A204.1 (cell line): ENCODE results near the gene RAB11FIP4.
"Not testable (repeated sequence)": the region's sequence is repeated elsewhere in the genome, so short reads cannot be mapped to it uniquely, and the experiment has no call there.

Source experiments
- FAIRE-seq: peaks from 2 replicates; lab custom pipeline; 2012; peaks lifted over from hg19 to GRCh38; lab: Jason Lieb, UNC

The RAB11FIP4 gene

DNA sequence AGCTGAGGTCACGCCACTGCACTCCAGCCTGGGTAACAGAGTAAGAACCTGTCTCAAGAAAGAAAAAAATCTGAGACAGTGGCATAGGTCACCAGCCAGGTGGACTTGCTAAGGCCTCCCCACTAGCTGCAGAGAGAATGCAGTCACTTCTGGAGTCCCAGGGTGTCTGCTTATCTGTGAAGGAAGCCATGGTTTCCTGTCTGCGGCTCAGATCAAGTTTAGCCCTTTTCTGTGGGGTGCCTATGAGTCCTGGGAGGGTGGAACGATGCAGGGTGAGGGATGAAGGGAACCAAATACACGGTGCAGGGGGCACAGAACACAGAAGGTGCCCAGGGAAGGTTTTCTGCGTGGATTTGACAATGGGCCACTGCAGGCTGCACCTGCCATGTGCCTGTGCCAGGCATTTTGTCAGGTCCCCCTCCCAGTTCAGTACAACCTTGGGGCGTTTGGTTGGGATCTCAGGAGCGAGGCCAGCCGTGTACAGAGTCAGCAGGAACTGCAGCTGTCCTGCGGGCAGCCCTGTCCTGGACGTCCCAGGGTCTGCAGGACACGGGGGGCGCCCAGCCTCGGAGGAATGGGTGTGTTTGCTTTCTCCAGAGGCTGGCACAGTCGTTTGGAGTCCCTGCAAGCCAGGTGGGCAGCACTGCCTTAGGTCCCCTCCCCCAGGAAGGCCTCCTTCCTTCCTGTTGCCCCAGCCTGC is 41.8 kb downstream of the RAB11FIP4 start:
- FAIRE-seq = no peak

DNA sequence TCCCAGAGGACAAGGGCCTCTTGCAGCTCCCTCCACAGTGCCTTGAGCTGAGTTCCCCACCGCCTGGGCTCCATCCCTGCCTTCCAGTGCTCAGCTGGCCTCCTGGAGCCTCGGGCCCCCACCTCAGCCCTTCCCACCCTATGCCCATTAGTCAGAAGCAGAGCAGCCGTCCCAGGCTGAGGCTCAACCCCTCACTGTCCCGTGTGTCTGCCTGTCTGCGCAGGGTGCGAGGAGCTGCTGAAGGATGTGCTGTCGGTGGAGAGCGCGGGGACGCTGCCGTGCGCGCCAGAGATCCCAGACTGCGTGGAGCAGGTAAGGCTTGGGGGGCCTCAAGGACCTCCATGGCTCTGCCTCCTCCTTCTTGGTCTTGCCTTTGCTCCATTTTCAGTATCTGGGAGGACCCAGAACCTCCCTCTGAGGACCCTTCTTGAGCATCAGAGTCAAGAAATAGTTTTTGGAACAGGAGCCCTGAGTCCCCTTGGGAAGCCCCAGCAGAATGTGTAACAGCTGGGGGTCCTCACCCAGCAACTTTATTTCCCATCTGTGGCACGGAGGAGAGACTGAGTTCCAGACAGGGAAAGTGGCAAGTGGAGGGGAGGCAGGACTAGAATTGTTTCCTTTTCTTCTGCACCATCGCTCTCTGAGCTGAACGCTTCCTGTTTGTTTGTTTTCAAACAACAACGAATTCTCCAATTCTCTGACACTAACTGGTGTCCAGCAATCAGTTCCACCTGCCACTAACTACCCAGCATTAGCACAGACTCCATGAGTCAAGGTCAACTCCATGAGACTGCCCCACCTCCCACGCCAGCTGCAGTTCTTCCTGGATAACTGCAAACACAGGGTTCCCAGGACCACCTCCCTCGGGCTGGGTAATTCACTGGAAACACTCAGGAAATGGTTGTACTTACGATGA is 42.6 kb downstream of the RAB11FIP4 start:
- FAIRE-seq = no peak

DNA sequence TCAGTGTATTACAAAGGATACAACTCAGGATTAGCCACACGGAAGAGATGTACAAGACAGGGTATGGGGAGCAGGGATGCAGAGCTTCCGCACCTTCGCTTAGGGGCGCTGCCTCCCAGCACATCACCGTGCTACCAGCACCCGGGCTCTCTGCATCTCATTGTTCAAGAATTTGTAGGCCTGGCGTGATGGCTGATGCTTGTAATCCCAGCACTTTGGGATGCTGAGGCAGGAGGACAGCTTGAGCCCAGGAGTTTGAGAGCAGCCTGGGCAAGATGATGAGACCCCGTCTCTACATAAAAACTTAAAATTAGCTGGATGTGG is 43.2 kb downstream of the RAB11FIP4 start:
- no peak for FAIRE-seq

DNA sequence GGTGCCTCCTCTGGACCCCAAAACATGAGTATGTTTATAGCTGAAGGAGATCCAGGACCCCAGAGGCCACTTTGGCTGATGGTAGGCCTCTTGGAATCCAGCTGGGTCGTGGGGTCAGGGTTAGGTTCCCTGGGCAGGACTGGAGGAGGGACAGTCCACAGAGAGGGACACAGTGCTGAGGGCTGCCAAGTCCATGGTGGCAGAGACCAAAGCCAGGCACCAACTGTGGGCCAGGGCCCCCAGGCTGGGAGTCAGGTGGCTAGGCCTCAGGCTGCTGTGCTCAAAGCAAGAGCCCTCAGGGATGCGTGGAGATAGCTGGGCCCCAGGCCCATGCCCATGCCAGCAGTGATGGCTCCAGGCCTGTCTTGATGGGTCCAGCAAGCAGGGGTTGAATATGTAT is 44.1 kb downstream of the RAB11FIP4 start:
- FAIRE-seq = no peak

DNA sequence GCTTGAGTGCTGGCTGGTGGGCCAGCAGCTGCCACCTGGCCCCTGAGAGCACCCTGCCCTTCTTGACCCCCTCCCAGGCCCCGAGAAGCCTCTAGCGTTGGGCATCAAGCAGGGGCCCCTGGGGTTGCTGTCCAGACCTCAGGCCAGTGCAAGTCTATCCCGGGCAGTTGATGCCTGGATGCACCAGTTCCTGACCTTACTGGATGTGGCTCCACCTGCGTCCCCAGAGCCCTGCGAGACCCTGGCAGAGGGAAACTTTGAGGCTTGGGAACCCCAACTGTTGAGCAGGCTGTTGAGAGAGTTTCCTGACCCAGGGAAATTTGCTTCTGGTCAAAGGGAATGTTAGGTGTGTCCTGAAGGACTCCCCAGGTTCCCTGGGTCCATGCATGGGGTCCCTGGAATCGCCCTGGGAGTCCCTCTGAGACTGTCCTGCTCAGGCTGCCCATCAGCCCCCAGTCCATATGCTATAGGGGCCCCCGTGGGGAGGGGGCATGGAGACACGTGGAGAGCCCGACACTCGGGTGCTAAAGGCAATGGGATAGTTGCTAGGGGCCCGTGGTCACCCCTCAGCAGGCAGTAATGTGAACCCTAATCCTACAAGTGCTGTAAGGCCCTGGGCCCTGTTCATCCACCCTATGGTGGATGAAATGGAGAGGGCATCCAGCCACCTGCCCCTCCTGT is 46.4 kb downstream of the RAB11FIP4 start:
- FAIRE-seq = no peak

DNA sequence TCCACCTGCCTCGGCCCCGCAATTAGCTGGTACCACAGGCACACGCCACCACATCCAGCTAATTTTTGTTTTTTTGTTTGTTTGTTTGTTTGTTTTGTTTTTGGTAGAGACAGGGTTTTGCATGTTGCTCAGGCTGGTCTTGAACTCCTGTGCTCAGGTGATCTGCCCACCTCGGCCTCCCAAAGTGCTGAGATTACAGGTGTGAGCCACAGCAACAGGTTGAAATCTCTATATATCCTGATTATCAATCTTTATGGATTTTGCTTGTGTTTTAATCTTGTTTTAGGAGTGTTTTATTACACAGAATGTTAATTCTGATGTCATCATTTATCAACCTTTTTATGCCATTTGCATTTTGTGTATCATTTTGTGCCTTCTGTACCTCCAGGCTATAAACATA is 48.2 kb downstream of the RAB11FIP4 start:
- FAIRE-seq = no peak

DNA sequence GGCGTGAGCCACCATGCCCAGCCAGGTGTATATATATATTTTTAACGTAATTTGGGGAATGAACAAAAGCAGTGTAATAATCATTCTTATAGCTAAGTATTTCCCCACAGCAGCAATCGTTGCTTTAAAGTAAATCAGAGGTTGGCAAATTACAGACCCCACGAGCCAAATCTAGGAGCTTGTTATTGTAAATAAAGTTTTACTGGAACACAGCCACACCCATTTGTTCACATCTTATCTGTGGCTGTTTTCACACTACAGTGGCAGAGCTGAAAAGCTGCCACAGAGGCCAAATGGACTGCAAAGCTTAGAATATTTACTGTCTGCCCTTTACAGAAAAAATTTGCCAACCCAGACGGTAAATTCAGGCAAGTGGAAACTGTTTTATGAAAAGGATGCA is 50.8 kb downstream of the RAB11FIP4 start:
- no peak for FAIRE-seq

DNA sequence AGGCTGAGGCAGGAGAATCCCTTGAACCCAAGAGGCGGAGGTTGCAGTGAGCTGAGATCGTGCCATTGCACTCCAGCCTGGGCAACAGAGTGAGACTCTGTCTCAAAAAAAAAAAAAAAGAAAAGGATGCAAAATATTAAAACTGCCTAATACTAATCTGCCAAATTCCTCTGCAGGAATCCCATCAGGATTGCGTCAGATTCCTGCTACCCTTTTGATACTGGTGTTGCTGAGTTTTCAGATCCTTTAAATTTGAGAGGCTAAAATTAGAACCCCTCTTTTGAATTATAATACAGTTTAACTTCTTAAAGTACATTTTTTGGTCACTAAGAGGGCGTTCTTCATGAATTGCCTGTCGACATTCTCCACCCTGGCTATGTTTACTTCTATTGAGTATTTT is 51.4 kb downstream of the RAB11FIP4 start:
- not testable (repeated sequence) for FAIRE-seq

DNA sequence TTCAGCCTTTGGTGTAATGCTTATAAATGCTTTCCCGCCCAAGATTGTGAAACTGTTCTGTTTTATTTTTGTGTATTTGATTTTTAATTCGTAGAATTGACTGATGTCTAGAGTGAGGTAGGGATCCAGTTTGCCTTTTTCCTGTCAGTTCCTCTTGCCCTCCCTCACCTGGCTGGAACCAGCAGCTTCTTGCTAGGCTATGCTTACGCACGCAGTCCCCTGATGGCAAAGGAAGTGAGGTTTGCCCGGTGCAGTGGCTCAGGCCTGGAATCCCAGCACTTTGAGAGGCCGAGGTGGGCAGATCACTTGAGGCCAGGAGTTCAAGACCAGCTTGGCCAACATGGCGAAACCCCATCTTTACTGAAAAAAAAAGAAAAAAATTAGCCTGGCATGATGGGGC is 51.9 kb downstream of the RAB11FIP4 start:
- FAIRE-seq = no peak

DNA sequence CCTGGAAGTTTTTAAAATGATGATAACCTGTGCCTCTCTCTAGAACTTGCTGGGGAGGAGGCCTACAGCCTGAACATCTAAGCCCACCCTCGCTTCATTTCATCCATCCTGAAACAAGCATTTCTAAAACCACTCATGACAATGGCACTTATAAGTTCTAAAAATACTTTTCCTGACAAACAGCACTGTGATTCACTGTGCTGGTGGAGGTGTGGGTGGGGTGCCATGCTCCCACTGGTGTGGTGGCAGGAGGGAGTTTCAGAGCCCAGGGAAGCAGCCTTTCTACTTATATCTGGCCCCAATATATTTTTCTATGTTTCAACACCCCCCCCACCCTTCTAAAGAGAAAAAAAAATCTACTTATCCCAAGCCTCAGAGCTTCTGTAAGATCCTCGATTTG is 52.6 kb downstream of the RAB11FIP4 start:
- FAIRE-seq = no peak

DNA sequence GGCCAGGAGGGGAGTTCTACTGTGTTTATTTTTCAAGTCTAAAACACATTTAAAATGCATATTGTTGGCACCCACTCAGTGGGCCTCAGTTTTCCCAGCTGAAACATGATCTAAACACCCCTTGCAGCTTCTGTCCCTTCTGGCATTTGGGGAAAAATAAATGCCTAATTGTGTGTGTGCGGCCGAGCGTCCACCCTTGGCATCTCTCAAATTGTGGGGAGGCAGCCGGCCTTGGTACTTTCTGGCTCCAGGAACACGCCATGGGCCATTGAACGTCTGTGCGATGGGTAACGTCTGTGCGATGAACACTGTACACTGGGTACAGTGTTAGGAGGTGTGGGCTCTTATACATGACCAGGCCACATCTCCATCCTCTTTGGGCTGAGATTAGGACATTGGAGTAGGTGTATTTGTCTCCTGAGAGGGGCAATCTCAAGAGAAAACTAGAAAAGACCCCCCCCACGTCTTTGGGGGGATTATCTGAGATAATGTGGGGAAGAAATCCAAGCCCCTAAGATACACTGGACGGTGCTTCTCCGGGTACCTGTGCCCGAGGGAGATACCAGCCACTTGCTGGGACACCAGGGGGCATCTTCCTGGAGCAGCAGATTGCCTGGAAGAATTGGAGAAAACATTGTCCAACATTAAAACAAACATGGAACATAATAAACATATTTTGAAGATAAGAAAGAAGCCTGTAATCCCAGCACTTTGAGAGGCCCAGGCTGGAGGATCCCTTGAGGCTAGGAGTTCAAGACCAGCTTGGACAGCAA is 54.9 kb downstream of the RAB11FIP4 start:
- no peak for FAIRE-seq

DNA sequence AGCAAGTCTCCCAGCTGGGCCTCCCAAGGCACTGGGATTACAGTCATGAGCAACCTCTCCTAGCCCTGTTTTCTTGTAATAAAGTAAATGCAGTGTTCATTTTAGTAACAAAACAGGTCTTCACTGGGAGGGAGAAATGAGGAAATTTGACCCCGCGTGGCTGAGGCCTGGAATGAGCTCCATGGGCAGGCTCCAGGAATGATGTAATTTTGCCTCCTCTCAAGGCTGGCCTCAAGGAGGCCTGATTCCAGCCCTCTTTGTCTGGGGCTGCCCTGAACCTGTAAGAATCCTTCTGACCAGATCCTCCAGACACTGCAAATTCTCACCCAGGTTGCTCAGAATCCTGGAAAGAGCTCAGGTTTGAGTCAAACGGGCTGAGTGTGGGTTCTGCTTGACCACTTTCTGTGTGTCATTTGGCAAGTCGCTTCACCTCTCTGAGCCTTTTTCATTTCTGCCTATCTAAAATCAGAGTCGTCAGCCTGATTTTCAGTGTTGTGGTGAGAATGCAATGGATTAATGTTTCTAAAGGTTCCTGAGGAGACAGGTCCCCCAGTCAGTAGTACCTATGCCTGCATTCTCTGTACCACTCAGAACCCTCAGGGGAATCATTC is 57.1 kb downstream of the RAB11FIP4 start:
- FAIRE-seq = no peak

DNA sequence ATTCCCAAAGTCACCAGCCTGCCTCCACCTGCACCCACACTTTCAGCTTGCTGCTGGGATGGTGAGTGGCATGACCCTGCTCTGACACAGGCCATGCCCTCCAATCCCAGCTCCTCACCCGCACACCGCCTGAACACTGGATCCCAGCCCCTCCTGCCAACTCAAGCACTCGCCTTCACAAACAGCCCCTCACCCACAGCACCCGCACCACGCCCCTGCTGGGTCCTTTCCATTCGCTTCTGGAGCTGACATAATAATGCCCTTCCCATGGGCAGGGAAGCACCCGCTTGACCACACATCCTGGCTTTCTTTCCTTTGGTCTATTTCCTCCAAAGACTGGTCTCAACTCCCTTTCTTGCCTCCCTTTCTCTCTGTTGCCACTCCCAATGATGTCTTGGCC is 57.6 kb downstream of the RAB11FIP4 start:
- no peak for FAIRE-seq

DNA sequence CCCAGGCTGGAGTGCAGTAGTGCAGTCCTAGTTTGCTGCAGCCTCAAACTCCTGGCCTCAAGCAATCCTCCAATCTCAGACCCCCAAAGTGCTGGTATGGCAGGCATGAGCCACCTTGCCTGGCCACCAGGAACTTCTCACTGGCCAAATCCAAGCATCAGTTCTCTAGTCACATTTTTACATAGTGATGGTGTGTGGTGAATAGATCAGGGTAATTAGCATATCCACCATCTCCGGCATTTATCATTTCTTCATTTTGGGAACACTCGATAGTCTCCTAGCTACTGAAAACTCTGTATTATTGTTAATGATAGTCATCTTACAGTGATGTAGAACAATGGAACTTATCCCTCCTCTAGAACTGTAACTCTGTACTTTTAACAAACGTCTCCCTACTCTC is 58.3 kb downstream of the RAB11FIP4 start:
- no peak for FAIRE-seq

DNA sequence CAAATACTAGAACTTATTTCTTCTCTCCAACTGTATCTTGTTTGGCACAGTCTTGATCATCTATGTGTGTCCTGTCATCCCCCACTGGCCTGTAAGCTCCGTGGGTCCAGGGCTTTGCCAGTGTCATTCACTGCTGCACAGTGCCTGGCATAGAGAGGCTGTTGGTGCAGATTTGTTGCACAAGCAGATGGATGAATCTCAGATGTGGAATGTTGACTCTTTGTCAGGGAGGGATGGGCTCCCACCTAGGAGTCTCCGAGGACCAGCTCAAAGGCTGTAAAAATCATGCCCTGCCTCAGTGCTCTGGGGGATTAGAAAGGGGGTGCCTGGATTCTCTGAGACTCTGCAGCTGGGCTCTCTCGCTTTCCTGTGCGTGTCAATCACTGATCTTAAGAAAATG is 60.6 kb downstream of the RAB11FIP4 start:
- no peak for FAIRE-seq

DNA sequence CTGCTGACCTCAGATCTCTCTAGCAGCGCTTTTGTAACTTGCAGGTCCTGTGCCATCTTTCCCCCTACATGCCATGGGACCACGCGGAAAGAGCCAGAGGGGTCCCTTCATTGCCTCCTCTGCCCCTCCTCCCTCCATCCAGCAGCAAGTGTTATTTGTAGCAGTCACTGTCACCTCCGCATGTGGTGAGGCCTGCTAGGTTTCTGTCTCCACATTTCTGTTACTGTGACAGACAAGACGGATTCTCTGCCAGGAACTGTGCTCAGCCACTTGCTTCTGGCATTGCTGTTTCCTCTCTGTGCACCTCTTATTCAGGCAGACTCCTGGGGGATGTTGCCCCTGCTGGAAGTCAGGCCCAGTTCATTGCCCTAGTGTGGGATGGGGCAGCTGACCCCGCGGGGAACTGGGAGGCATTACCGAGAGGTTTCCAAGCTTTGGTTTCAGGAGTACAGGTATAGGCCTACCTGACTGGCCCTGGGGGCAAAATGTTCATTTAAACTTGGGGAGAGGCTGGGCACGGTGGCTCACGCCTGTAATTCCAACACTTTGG is 61.2 kb downstream of the RAB11FIP4 start:
- FAIRE-seq = no peak

DNA sequence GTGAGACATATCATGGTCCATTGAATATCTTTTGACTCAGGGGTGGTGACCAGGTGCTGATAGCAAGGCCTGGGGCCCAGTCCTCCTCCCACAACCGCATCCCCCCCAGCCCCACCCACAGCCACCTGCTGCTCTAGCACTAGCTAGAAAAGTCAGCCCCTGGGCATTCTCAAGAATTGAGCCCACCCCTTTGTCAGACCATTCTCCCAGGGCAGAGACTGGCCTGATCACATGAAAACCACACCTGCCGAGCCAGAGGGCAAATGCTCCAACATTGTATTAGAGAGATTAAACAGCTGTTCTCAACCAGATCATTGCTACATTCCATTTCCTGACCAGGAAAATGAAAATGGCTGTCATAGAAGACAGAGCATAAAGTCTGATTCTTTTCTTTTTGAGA is 62.4 kb downstream of the RAB11FIP4 start:
- FAIRE-seq = no peak

DNA sequence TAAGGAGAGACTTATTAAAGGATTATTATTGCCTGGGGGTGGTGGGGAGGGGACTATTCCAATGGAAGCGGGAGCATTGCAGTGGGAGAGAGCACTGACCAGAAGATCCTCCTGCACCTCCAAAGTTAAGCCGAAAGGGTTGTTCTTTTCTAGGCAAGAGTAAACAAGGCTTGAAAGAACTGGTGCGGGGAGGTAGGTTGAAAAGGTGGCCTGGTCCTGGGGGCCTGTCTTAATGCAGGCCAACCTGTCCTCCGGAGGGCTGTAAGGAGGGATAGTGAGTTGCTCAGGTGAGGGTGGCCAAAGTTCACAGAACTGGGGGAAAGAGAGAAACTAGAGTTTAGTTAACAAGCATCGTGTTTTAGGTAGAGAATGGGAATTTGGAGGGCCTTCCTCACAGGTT is 65.3 kb downstream of the RAB11FIP4 start:
- FAIRE-seq = no peak

DNA sequence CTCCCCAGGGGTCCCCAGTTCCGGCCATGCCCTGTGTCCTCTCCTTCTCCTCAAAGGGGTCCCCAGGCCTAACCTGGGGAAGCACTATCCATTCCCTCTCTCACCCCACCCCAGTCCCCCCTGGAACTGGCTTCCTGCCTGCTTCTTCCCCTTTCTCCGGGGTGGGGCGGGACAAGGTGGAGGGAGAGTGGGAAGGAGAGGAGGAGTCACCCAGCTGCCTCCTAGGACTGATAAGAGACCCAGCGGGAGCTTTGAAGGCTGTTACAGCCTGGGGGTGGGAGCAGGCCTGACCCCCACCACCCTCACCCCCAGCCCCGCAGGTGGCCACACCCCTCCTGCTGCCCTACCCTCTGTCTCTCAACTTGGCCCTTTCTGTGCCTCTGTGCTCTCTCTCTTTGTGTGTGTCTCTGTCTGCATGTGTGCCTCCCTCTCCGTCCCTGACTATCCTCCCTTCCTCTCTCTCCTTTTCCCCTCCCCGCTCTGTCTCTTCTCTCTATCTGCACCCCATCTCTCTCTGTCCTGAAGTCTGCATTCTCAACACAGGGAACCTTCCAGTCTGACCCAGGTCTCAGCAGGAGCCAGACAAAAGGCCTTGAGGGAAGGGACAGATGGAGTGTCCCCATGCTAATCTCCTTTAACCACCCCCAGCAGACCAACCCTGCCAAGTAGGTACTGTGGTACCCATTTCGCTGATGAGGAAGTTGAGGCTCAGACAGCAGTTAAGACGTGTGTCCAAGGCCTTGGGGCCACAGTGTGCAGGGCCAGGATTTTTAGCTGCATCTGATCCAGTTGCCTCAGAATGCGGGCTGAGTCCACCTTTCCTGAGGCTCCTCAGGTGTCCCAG is 66.1 kb downstream of the RAB11FIP4 start:
- FAIRE-seq = no peak

DNA sequence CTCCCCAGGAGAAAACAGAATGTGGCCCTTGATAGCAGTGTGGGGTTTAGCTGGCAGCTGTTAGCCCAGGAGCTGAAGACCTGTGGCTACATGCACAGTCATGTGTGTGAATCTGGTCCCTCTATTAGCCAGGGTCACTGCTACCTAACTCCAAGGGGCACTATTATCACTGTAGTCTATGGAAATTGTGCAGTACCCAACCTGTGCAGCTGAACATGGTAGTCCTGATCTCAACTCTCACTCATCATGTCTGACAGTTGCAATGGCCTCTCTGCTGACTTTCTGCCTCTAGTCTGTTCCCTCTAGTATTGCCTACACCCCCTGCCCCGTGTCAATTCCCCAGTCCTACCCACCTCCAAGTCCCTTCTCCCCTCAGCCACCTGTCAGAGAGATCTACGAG is 67.4 kb downstream of the RAB11FIP4 start:
- FAIRE-seq = no peak

DNA sequence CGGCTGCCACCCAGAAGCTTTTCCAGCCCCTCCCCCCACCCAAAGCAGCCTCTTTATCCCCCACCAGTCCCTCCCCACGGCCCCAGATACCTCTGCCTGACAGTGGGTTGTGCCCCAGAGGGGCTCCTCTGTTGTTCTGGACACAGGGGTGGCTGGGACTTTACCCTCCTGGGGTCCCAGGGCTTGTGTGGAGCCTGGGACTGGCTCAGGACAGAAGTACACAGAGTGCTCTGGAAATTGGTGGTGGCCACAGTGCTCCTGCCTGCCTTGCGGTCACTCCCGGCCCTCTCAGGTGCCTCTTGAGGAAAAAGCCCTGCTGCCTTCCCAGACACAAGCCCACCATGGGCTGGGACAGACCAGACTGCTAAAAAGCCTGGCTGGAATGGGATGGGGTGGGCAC is 68.2 kb downstream of the RAB11FIP4 start:
- FAIRE-seq = no peak
